GM18519 (cell line): ENCODE measurements around the gene CDK2AP2.

ENCODE experiments used
- ATAC-seq: cut with Tn5 transposase; IDR thresholded peaks from one replicate; pipeline ENCODE4 v1.9.1; 2021; ENCODE audit warnings: mild to moderate bottlenecking, moderate library complexity; ENCODE audit not compliant: unreplicated experiment, low FRiP score

The CDK2AP2 gene

DNA sequence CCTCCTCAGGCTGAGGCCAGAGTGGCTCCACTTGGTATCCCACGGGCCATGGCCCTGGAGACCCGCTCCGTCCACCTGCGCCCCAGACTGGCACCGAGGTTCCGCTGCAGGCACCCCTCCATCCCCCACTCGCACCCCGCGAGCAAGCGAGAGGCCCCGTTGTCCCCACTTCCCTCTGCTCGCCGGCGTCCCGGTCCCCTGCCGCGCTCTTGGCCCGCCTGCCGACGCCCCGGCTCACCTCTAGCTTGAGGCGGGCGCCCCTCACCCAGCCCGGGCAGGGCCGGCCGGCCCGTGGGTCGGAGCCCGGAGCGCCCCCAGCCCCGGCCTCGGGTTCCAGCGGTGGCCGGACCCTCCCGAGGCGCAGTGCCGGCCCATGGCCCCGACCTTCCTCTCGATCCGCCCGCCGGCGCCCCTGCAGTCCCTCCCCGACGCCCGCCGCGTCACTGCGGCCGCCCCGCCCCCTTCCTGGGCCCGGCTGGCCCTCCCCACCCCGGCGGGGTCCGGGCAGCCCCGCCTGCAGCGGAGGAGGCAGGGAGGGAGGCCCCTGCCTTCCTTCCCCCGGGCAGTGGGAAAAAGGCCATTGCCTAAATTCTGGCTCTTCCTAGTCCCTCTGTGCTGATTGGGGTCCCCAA lies 2.9 kb downstream of the CDK2AP2 start, which contains the start of gene PITPNM1:
PITPNM1 (minus strand) TSS at position 414 of the 632 bp plus-strand sequence. CDS start 1,183 bp downstream, outside the sequence.
- no peak for ATAC-seq

DNA sequence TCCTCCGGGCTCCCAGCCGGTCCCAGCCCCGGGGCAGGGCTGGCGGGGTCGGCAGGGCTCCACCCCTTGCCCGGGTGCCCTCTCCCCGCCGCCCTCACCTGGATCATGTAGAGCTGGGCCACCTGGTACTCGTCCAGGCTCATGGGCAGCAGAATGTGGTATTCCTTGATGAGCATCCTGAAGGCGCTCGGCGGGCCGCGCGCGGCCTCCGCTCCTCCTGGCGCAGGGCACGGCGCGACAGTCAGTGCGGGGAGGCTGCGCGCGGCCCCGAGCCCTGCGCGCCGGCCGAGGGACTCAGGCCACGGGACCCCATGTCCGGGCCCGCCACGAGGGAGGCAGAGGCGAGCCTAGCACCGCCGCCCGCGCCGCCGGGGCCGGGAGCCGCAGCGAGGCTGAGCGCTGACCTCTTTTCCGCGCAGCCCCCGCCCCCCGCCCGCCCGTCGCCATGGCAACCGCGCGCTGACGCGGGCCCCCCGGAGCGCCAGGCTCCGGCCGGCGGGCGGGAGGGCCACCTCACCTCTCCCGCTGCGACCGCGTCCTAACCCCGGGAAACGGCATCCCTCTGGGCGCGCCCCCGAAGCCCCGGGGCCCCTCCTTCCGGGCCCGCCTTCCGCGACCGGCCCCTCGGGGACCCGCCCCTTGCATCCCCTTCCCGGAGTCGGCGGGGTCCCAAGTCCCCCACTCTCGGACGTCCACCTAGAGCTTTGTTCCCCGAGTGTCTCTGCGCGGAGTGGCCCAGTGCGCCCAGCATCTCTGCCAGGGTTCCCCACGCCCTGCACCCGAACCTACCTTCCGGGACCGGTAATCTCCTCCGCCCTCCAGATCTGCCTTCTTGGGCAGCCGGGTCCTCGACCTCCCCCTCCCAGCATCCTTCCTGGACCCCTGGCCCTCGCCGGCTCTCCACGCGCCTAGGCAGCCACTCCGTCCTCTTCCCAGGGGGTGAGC lies 3.7 kb downstream of the CDK2AP2 start:
- no peak for ATAC-seq

DNA sequence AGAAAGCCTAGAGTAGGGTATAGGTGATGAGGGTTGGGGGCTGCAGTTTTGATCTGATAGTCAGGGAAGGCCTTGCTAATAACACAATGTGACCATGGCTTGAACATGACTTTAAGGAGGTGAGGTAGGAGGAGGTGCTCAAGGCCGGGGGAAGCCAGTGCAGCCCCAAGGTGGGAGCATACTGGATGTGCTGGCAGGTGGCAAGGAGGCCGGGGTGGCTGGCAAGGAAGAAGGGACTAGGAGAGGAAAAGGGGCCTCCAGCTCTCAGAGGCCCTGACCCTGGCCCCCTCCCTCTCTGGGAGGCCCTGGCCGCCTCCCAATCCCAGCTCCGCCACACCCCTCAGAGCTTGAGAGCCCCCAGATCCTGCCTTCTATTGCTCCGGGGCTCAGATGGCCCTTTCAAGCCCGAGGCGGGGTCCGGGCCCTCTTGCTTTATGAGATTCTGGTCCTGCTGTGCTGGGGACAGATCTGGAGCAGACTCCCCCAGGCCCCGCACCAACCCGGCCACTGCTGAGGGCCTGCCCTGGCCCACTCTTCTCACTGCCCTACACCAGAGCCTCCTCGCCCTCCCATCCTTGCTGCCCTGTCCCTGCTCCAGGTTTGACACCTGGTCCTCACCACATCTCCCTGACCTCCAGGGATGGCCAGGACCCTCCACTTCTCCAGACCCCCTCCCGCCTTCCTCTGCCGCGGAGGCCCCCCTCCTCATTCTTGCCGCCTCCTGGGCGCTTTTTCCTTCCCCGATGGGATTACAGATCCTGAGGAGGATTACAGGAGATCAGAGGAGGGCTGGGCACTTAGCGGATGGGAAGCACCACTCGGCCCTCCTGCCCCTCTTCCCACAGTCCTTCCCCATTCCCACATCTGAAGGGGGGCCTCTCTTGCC lies 4.6 kb downstream of the CDK2AP2 start:
- ATAC-seq, result no peak

DNA sequence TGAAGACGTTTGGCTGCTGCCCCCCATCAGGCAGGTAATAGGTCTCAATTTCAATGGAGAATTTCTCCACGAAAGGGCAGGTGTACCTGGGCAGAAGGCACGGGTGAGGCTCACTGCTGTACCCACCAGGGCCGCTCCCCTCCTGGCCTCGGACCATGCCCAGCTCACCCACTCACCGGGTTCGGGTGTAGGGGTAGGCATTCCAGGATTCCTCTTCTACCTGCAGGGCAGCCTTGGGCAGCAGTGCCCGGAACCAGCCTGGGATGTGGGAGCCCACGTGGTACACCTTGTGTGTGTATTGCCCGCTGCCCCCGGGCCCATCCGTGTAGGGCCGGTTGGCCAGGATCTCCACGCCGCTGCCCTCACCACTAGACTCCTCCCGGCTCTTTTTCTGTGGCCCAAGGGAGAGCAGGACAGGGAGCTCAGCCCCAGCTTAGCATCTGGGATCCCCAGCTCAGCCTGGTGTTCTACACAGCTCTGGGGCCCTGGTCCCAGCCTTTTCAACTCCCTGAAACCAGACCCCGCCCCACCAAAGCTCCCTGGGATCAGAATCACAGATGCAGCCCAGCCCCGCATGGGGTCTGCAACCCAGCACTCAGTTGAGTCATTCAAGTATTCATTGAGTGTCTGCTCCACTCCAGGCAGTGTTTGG lies 5.5 kb downstream of the CDK2AP2 start:
- ATAC-seq, result no peak

DNA sequence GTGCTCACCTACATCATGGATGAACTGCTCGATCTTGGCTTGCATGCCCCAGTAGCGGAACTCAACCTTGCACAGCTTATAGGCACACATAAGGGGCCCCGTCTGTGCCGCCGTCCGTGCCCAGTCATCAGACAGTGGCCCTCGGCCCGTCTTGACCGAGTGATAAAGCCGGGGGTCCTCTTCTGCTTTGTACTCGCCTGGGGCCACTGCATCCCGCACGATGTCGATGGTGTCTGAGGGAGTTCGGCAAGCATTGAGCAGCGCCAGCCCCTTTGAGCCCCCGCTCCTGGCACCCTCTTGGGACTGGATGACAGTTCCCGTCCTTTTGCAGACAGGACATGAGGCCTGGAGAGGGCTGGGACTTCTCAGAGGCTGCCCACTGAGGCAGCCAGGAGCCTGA lies 6.1 kb downstream of the CDK2AP2 start:
- ATAC-seq, result no peak

DNA sequence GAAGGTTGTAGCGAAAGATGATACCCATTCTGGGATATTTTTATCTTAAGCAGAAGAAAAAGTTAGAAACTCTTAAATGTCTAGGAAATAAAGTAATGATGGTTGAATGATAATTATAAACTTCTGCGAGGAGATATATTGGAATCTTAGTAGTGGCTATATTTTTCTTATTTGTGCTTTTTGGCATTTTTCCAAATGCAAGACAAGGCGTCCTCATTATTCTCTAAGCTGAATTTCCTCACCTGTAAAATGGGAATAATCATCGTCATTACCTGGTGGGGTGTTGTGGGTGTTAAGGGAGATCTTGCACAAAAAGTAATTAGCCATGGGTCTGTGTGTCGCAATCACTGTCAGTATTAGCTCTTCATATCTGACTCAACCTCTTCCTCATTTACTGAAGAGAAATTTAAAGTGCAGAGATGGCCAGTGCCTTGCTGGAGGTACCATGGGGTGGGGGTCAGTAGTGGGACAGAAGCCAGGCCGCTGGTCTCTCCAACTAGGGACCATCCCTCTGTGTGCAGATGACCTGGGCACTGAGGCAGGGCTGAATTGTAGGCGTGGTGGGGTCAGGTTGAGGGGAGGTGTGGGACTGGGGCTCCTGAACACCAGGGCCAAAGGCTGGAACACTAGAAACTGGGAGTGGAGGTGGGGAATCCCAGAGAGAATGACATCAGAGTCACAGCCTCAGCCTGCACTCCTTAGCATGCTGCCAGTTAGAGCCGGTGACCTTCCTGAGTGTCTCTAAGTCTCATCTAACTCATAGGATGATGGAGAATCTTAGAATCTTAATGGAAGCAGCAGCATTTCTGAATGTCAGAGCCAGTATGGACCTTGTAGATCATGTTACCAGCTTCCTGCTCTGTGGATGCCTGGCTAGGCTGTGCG lies 6.9 kb downstream of the CDK2AP2 start:
- ATAC-seq, result no peak

DNA sequence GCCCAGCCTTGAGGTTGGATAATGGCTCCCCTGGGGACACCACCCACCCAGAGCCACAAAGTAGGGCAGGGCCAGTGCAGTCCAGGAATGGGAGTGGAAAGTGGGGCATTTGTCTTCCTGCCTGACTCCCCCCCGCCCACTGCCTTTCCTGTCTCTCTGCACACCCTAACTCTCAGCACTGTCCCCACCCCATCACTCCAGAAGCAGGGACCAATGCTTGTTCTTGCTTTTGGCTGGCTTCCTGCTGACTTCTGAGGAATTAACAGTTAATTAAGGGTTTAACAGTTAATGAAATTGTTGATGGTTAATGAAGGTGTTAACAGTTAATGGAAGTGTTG lies 7.5 kb downstream of the CDK2AP2 start:
- no peak for ATAC-seq

DNA sequence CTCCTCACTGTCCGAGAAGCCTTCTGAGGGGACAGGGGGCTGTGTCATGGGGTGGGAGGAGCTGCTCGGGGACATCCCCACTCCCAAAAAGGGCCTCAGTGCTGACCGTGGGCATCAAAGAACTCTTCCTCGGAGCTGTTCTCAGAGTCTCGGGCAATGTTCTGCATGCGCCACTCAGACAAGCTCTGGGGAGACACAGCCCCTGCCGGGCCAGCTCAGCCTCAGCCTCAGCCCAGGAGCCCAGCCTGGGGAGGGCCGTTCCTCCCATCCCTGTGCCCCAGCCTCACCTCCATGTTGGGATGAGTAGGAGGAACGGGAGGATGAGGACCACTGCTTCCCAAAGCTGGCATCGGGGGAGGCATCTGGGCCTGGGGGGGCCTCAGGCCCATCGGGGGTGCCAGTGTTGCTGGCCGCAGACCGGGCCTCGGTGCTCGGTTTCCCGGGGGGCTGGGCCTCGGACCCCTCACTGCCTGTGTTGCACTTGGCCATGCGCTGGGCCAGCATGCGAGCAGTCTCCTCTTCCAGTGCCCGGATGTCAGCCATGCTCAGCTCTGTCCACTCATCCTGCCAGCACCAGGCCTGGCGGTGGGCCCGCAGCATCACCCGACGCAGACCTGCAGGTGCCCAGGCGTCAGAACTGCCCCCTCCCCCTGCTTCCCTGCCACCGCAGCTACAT lies 8.0 kb downstream of the CDK2AP2 start:
- ATAC-seq, result no peak

DNA sequence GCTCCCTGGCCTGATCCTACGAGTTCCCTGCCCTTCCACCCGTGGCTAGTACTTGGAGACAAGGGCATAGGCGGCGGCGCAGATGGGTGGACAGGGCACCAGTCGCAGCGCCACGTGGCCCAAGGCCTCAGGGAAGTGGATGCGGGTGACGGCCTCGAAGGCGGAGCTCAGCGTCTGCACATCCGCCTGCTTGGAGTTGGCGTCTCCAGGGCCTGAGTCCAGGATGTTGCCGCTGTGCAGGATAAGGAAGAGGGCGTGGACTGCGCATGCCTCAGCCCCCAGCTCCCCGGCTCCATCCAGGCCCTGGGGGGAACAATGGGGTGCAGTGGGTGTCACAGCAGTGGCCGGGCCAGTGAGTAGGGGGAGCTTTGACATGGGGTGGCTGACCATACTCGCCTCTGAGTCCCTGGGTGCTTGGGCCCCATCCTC lies 9.4 kb downstream of the CDK2AP2 start:
- ATAC-seq, result no peak

DNA sequence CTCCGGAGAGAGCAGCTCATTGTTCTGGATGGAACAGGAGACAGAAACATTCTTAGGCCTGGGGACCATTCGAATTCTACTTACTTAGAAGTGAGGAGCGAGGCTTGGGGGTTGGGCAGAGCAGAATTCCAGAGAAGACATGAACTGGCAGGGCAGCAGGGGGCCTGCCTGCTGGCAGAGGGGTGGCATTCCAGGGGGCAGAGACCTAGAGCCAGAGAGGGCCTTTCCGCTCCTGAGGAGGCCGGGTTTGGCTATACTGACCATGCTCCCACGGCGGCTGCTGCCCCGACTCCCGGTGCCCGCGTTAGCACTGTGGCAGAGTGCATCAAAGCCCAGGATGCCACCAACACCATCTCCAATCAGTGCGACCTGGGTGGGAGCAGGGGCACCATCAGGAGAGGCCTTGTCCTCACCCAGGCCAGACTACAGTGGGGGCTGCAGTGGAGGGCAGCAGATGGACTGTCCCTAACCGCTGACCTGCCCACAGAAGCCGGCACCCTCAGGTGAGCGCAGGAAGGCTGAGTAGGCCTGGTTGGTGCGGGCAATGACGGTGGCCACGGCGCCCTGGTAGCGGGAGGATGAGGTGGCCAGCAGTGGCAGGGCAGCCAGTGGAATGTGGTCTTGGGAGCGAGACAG lies 10.2 kb downstream of the CDK2AP2 start:
- no peak for ATAC-seq

DNA sequence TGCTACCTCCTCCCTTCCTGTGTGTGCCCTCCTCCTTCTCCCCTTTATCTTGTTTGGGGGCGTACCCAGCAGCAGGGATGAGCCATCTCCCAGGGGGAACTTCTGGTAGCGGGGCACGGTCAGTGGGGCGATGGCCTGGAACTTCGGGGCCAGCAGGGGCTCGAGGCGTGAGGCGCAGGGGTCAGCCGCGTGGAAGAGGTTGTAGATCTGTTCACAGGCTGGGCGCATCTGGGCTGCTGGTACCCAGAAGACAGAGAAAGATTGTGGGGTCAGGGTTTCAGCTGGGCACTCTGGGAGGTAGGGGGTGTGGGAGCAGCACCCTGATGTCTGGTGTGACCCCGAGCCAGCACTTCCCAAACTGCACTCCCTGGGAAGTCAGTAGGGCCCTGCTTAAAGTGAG lies 11.8 kb downstream of the CDK2AP2 start:
- ATAC-seq, result no peak

DNA sequence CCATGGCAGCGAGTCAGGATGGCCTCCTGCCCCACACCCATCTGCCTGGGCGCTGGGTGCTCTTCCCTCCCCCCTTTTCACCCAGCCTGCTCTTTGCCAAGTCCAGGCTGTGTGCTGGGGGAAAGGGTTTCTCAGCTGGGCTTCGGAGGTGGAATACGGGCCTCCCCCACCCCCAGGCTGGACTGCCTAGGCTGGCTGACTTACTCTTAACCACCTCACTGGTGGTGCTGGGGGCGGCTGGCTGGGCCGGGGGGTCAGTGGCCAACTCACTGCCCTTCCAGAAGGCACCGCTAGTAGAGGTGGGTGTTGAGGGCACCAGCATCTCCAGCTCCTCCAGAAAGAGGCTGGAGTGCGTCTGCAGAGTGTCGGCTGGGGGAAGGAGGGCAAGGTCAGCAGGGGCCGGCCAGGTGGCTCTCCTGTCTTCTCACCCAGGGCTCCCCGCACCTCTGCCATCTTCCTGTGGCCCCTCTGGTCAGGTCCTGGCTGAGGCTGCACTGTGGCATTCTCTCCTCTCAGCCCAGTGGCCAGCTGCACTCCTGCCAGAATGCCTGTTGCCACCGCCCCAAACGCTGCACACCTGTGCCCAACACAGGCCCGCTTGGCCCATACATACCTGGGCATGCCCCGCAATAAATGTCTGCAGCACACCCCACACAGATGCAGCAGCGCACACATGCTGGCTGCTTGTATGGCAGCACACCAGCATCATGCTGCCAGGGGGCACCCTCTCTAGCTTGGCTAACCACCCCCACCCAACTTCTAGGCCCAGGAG lies 12.5 kb downstream of the CDK2AP2 start:
- no peak for ATAC-seq

DNA sequence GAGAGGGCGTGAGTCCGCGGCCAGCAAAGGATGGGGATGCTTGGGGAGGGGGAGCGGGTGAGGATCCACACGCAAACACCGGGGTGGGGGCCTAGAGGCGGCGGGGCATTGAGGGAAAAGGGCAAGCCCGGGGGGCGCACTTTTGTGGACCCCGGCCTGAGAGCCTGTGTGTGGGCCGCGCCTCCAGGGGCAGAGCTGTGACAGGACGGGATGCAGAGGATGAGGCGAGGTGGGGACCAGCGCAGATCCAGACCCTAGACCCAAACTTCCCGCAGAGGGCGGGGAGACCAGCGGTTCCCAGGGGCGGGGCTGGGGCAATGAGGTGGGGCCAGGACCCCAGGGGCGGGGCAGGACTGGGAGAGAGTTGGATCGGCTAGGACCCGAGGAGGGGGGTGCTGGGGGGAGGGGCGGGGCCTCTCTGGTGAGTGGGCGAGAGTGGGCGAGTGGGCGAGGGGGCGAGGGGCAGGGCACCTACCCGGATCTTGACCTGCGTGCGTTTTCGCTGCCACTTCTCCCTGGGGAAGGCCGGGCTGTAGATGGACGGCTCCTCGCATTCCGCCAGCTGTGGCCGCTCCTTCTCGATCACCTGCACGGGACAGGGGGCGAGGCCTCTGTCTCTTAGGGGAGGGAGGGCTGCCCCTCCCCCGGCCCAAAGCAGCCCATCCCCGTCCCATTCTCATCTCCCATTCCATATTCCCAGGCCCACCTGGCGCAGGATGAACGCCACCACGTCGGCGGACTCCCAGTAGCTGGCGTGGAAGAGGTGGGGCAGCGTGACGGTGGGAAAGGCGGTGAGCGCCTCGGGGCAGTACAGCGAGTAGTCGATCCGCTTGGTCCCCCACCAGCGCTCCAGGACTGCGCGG lies 13.4 kb downstream of the CDK2AP2 start:
- no peak for ATAC-seq

DNA sequence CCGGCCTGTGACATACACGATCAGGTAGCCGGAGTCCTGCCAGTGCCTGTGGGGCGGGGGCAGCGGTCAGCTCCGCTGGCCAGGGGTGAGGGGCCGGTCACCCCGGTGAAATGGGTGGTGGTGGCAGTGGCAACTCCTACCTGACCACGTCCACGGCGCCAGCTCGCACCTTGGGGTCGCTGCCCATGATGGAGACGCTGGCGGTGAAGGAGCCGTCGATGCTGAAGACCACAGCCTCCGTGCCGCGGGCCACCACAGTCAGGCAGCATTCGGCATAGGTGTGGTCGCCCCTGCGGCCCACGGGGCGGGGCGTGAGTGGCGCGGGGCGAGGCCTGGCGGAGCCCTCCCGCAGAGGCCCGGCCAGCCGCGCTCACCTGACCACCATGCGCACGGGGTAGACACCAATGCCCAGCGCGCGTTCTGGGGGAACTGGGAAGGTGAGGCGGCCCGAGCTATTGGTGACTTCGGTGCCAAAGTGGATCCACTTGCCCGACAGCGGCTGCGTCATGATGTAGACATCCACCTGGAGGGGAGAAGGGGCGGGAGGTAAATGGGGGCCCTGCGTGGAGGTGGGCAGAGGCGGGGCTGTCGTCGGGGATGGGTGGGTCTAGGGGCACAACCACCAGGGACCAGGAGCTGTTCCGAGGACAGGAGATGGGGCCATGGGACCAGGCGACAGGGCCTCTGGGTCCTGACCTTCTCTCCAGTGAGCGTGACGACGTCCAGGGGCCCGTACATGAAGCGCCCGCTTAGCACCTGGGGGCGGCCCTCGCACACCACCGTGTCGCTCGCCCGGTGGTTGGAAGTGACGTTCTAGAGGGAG lies 14.2 kb downstream of the CDK2AP2 start:
- ATAC-seq, result no peak

DNA sequence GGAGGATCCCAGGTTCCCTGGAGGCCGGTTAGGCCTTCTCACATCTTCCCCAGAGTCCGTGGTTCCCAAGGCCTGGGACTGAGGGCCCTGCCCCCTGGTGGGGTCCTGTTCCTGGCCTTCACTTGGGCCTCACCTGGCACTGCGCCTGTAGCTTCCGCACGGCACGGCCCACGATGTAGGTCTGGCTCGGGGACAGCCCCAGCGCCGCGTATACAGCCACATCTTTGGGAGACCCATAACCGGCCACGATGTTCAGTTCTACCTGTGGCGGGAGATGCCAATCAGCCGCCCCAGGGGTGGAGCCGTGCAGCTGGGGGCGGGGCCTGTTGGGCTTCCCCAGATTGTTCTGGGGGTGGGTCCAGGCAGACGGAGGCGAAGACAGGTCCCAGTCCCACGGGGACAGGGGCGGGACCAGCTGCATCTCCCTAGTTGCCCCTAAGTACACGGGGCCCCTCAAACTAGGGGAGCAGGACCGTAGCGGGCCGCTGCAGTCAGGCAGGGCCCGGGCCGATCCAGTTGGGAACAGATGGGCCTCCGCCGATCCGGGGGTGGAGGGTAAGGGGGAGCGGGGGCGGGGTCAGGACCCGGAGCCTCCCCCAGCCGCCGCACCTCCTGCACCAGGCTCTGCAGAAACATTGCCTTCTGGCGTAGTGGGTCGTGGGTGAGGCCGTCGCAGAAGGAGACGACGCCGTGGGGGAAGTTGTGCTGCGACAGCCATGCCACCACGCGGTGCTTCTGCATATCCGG lies 15.0 kb downstream of the CDK2AP2 start:
- ATAC-seq, result no peak
